Transverse colon (tissue), 4 donors: ENCODE results near the gene KIF2A. TPM values are rescaled to one million over a fixed set of nuclear protein-coding genes. Genes with fewer than 3 reads are reported as not detected.
A peak's percentile ranks its signal among the peaks of the same experiment; 100 is the strongest.

Experiments used
- DNase-seq: peaks from one replicate; pipeline ENCODE4 v3.0.0-alpha.2; 2019
- H3K27ac ChIP-seq, 4 donors: fragments of 200-600 bp; sonication (generic); 2 replicates each; pipeline ENCODE4 v1.5.1; 2016 to 2018; ENCODE audit warnings: inconsistent platforms in 4 of 4
- H3K27me3 ChIP-seq: fragments of 200-600 bp; sonication (generic); 2 replicates; pipeline ENCODE4 v1.5.1; 2017; ENCODE audit warnings: inconsistent platforms
- H3K36me3 ChIP-seq, 4 donors: fragments of 200-600 bp; sonication (generic); 2 replicates each; pipeline ENCODE4 v1.5.1; 2017 to 2019; ENCODE audit warnings: inconsistent platforms in 4 of 4
- H3K4me1 ChIP-seq, 4 donors: fragments of 200-600 bp; sonication (generic); 2 replicates each; pipeline ENCODE4 v1.5.1; 2017 to 2020; ENCODE audit warnings: inconsistent platforms in 4 of 4
- H3K4me3 ChIP-seq, 4 donors: fragments of 200-600 bp; sonication (generic); 1 replicate in 1 of 4; 2 replicates in 3 of 4; pipeline versions ENCODE4 v1.5.1 to v1.6.1; 2017 to 2019; ENCODE audit warnings: inconsistent platforms in 4 of 4
- H3K9me3 ChIP-seq, 2 donors: fragments of 200-600 bp; sonication (generic); 2 replicates each; pipeline ENCODE4 v1.5.1; 2017 to 2019; ENCODE audit warnings: inconsistent platforms in 2 of 2
- CTCF ChIP-seq, 5 experiments: fragments of 200-600 bp in 3 of 5; fragments of 450-650 bp in 2 of 5; sonication (generic) in 3 of 5; IDR thresholded peaks; 1 replicate in 2 of 5; 2 replicates in 3 of 5; pipeline ENCODE4 v1.5.1; 2016 to 2017; ENCODE audit warnings: antibody characterized with exemption in 5 of 5, inconsistent platforms in 3 of 5, mild to moderate bottlenecking in 2 of 5, moderate library complexity in 1 of 5
- EP300 ChIP-seq: sonication (generic); formaldehyde crosslinking; IDR thresholded peaks from one replicate; pipeline ENCODE4 v1.6.1; 2017; ENCODE audit warnings: antibody characterized with exemption, low read depth
- POLR2A ChIP-seq: fragments of 450-650 bp; IDR thresholded peaks from one replicate; pipeline ENCODE4 v1.6.1; 2016; ENCODE audit warnings: antibody characterized with exemption, mild to moderate bottlenecking, moderate library complexity
- POLR2AphosphoS5 ChIP-seq, 3 donors: sonication (generic); formaldehyde crosslinking; IDR thresholded peaks; one replicate each; pipeline ENCODE4 v1.6.1; 2016; ENCODE audit warnings: antibody characterized with exemption in 3 of 3
- WGBS, 2 donors: methylation state at CpG; one replicate each; pipeline ENCODE4 v1.1.5; 2018; ENCODE audit warnings: low coverage in 1 of 2; 5-methylcytosine and 5-hydroxymethylcytosine counted together
- in situ Hi-C, 4 donors: fragments of 200-750 bp; cut with MboI; loops; one replicate each; pipeline versions ENCODE4 v1.15.0 to v1.15.1; 2017; ENCODE audit warnings: low sequenced_read_pairs in 3 of 4, low pct_ligation_motif_present in 1 of 4, low pct_unique_long_range_greater_than_20kb in 1 of 4
- intact Hi-C: fragments of 100-400 bp; cut with DNase I; formaldehyde crosslinking; loops from one replicate; pipeline ENCODE4 v1.15.1; 2023; ENCODE audit warnings: low total_unique reads
- total RNA-seq, 4 donors: library from RNA; depleted of rRNA; stranded (reverse); fragments of >200 nt; gene quantifications; one replicate each; pipeline ENCODE4 v1.1.0, GENCODE V29; 2016

KIF2A gene
- total RNA-seq, 4 donors from 2014 or later, result 15.3 to 61.9 (median 32.7) TPM

DNA sequence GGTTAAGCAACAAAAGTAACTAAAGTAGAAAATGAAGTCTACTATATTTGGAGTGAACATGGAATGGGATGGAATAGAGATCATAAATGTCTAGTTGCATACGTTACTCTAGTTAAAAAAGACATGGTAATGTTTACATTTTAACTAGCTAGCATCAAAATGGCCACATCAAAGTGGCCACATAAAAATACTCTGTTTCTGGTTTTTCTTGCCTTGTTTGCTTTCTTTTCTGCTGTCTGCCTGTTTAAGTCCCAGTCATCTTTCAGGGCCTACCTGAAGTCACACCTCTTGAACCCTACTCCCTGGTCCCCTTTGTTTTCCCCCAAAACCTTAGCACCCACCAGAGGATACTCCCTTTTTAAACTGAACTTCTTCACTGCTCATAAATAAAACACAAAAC, 6.4 kb upstream of the KIF2A start:
- WGBS, 2 donors, result 60 to 62% methylated on average over 1 of the region's 1 CpG
- no peak overlapping the region for H3K4me3 ChIP-seq
- no peaks in the 10 kb centered on the region for H3K27me3 ChIP-seq
- intact Hi-C loops (no loop called here), in situ Hi-C loops (no loop called here)
- H3K4me1 ChIP-seq, result no peaks in the 10 kb centered on the region
- H3K9me3 ChIP-seq, result no peaks in the 10 kb centered on the region
- no peaks in the 10 kb centered on the region for H3K36me3 ChIP-seq
- no peak overlapping the region for H3K27ac ChIP-seq
- TF ChIP-seq EP300 (no peak), POLR2AphosphoS5 (IDR thresholded peaks at IDR 0.05) (no peak), POLR2A (no peak), CTCF (IDR thresholded peaks at IDR 0.05) (no peak)
- DNase-seq, result no peak

DNA sequence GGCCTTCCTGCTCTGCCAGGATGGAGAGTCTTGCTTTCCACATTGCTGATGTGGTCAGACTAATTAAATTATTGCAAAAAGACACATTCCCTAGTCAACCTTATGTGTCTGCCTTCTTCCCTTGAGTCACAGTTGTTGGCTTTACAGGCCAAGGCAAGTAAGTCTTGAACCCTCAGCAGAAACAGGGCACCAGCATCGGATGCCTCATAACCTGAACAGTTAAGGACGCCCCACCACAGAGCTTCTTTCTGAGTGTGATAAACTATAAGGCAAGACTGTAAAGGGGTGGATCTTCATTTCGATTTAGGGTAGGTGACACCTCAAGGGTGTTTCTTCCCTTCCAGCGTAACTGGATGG, 670 bp upstream of the KIF2A start:
- intact Hi-C loops, result no loop called here
- peak overlapping the region; percentile 30 to 68 (median 59) for H3K4me3 ChIP-seq
- TF ChIP-seq POLR2AphosphoS5 (IDR thresholded peaks at IDR 0.05), result no peak
- TF ChIP-seq POLR2A, result no peak
- no peak for TF ChIP-seq EP300
- TF ChIP-seq CTCF (IDR thresholded peaks at IDR 0.05), result no peak
- 55 to 80% methylated on average over 1 to 4 of the region's 4 CpGs for WGBS, 2 donors
- no peaks in the 10 kb centered on the region for H3K27me3 ChIP-seq
- DNase-seq, result no peak
- H3K4me1 ChIP-seq, result peaks cover 8 to 21% (median 13%) of the 10 kb centered on the region in 4 donors
- in situ Hi-C loops, result no loop called here
- H3K9me3 ChIP-seq, result no peaks in the 10 kb centered on the region
- H3K27ac ChIP-seq, result peak overlapping the region; percentile 91 to 97 (median 92)
- H3K36me3 ChIP-seq, result no peaks in the 10 kb centered on the region

GRCh38 chr5:62306323-62306895, 403 bp downstream of the KIF2A start:
- intact Hi-C loops, result no loop called here
- TF ChIP-seq POLR2AphosphoS5 (IDR thresholded peaks at IDR 0.05) (peak in 1 of 3 donors; percentile 2), EP300 (no peak)
- H3K4me1 ChIP-seq, result peaks cover 9 to 29% (median 13%) of the 10 kb centered on the region in 4 donors
- DNase-seq, result no peak
- H3K27ac ChIP-seq, result peak overlapping the region; percentile 91 to 97 (median 92)
- no peaks in the 10 kb centered on the region for H3K36me3 ChIP-seq
- H3K9me3 ChIP-seq, result no peaks in the 10 kb centered on the region
- WGBS, 2 donors, result 1% methylated on average over 29 of the region's 67 CpGs; no CpG with 5 or more reads in 1 of the 2 donors
- in situ Hi-C loops, result no loop called here
- peak overlapping the region; percentile 53 to 89 (median 66) for H3K4me3 ChIP-seq
- H3K27me3 ChIP-seq, result no peaks in the 10 kb centered on the region

DNA sequence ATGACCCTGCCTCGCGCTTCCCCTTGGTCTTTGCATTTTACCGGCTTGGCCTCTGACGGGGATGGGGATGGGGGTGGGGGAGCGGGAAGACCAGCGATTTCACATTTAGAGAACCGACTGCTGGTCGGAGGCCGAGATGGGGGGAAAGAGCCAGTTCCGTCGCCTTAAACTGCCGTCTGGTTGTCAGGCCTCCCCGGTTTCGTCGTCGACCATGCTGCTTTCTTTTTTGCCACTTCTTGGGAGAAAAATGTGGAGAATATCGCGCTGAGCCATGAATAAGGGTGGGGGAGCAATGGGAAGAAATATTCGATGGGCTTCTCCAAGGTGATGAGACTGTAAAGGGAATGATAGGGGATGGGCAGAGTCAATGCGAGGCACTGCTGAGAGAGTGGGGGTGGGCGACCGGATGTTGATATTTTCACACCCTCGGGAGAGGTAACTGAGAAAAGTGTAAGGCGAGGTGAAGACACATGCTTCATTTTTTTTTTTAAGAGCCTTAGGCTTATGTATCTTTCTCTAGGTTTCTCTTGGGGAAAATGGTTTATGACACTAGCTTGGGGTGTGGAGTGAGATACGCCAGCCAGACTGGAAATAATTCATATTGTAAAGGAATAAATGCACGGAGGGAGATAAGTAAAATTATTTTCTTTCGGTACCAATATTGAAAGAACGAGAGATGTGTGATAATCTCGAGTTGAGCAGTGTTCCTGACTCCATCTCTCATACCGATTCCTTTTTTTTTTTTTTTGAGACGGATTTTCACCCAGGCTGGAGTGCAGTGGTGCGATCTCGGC, 1.1 kb downstream of the KIF2A start:
- H3K27ac ChIP-seq, result peak overlapping the region; percentile 91 to 97 (median 92)
- WGBS, 2 donors, result 0 to 1% methylated on average over 6 to 33 of the region's 33 CpGs
- H3K9me3 ChIP-seq, result no peaks in the 10 kb centered on the region
- no peak for TF ChIP-seq CTCF (IDR thresholded peaks at IDR 0.05)
- no peak for TF ChIP-seq POLR2A
- TF ChIP-seq EP300, result no peak
- no peak for TF ChIP-seq POLR2AphosphoS5 (IDR thresholded peaks at IDR 0.05)
- peak overlapping the region; percentile 53 to 89 (median 66) for H3K4me3 ChIP-seq
- H3K27me3 ChIP-seq, result no peaks in the 10 kb centered on the region
- H3K36me3 ChIP-seq, result no peaks in the 10 kb centered on the region
- in situ Hi-C loops (no loop called here), intact Hi-C loops (no loop called here)
- peak; percentile 49 for DNase-seq
- peaks cover 13 to 36% (median 17%) of the 10 kb centered on the region in 4 donors for H3K4me1 ChIP-seq
